Neural progenitor cell (in vitro differentiated cells): ENCODE measurements around the gene C10orf62. TPM values are rescaled to one million over a fixed set of nuclear protein-coding genes. Genes with fewer than 3 reads are reported as not detected.

Source experiments
- DNase-seq: peaks from one replicate; pipeline ENCODE4 v3.0.0-alpha.2; 2016; ENCODE audit warnings: low spot score
- H2AFZ ChIP-seq: fragments of 200-600 bp; sonication (generic); replicated peaks from 2 replicates; pipeline ENCODE4 v1.6.1; 2016; ENCODE audit warnings: antibody characterized with exemption
- H3F3A ChIP-seq: fragments of 200-600 bp; sonication (generic); 2 replicates; pipeline ENCODE4 v1.6.1; 2016; ENCODE audit warnings: antibody characterized with exemption, low read depth
- H3K27ac ChIP-seq: fragments of 200-600 bp; sonication (generic); 2 replicates; pipeline ENCODE4 v1.5.1; 2016; ENCODE audit warnings: mild to moderate bottlenecking
- H3K27me3 ChIP-seq: fragments of 200-600 bp; sonication (generic); 2 replicates; pipeline ENCODE4 v1.6.1; 2016; ENCODE audit warnings: mild to moderate bottlenecking, moderate library complexity
- H3K36me3 ChIP-seq: fragments of 200-600 bp; sonication (generic); 2 replicates; pipeline ENCODE4 v1.5.1; 2016
- H3K4me1 ChIP-seq: fragments of 200-600 bp; sonication (generic); 2 replicates; pipeline ENCODE4 v1.6.1; 2016; ENCODE audit warnings: mixed run types
- H3K4me2 ChIP-seq: fragments of 200-600 bp; sonication (generic); 2 replicates; pipeline ENCODE4 v1.6.1; 2016
- H3K4me3 ChIP-seq: fragments of 200-600 bp; sonication (generic); 2 replicates; pipeline ENCODE4 v1.5.1; 2016
- H3K79me2 ChIP-seq: fragments of 200-600 bp; sonication (generic); 2 replicates; pipeline ENCODE4 v1.6.1; 2016; ENCODE audit warnings: low read depth
- H3K9ac ChIP-seq: fragments of 200-600 bp; sonication (generic); 2 replicates; pipeline ENCODE4 v1.6.1; 2016
- H3K9me3 ChIP-seq: fragments of 200-600 bp; sonication (generic); 2 replicates; pipeline ENCODE4 v1.5.1; 2016; ENCODE audit warnings: low read depth
- H4K20me1 ChIP-seq: fragments of 200-600 bp; sonication (generic); 2 replicates; pipeline ENCODE4 v1.6.1; 2016; ENCODE audit warnings: low read depth
- H3K27ac Mint-ChIP-seq: 3 replicates; pipeline ENCODE4 v1.8.0; 2021; ENCODE audit warnings: mixed read lengths
- H3K27me3 Mint-ChIP-seq: 2 replicates; pipeline ENCODE4 v1.8.0; 2022; ENCODE audit warnings: low read depth, mild to moderate bottlenecking, inconsistent platforms, moderate library complexity, mixed read lengths; ENCODE audit not compliant: insufficient read depth
- H3K36me3 Mint-ChIP-seq: 3 replicates; pipeline ENCODE4 v1.8.0; 2021; ENCODE audit warnings: mixed read lengths
- H3K4me1 Mint-ChIP-seq: 3 replicates; pipeline ENCODE4 v1.8.0; 2021; ENCODE audit warnings: mixed read lengths
- H3K4me3 Mint-ChIP-seq: 3 replicates; pipeline ENCODE4 v1.8.0; 2021; ENCODE audit warnings: mild to moderate bottlenecking, moderate library complexity, mixed read lengths
- H3K9me3 Mint-ChIP-seq: 3 replicates; pipeline ENCODE4 v1.8.0; 2020; ENCODE audit warnings: mixed read lengths
- EZH2 ChIP-seq: fragments of 200-600 bp; sonication (generic); IDR thresholded peaks from 2 replicates; pipeline ENCODE4 v1.6.1; 2017; ENCODE audit warnings: antibody characterized with exemption, mild to moderate bottlenecking, moderate library complexity
- EZH2phosphoT487 ChIP-seq: fragments of 200-600 bp; sonication (generic); IDR thresholded peaks from 2 replicates; pipeline ENCODE4 v1.6.1; 2017; ENCODE audit warnings: antibody characterized with exemption
- total RNA-seq: library from RNA; depleted of rRNA; stranded (reverse); fragments of >200 nt; gene quantifications from 2 replicates; pipeline ENCODE4 v1.2.3, GENCODE V29; 2015; ENCODE audit warnings: low replicate concordance
- TF ChIP-seq, protein P1 (sequence below): fragments of 200-600 bp; sonication (generic); IDR thresholded peaks from 2 replicates; pipeline ENCODE4 v1.5.1; 2017; ENCODE audit warnings: antibody characterized with exemption, mild to moderate bottlenecking

C10orf62 gene
- total RNA-seq, 1 donor from 2014 or later, result not detected

DNA sequence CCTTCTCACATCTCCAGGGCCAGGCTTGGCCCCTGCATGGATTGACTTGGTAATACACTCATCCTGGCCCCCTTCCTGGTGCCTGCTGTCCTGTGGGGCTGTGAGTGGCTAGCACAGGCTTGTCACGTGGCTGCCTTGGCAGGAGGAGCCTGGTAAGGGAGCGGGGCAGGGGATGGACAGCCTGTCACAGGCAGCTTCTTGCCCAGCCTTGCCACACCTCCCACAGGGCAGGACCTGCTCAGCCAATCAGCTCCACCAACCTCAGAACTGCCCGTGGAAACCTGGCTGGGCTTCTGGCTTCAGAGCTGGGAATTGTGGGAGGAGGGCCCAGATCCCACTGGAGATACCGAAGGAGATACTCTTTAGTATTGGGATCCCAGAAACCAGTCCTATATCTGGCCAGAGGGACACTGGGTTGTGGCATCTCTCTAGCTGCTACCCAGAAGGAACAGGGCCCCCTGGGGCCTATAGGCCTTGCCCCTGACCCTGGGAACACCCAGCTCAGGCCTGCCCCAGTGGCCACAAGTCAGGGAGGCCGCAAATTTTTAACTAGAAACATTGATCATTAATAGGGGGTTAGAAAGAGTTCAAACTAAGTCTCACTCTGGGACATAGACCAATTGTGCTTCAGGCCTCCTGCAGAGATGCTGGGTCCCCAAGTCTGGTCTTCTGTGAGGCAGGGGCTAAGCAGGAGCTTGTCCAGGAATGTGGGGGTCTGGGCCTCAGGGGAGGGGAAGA is 5.3 kb upstream of the C10orf62 start, which contains the start of gene HOGA1:
Gene HOGA1, plus strand, starts transcription at position 330 of the 738 bp plus-strand sequence. Its CDS starts 315 bp downstream, at position 645.
- H3K9me3 ChIP-seq, result no peaks in the 10 kb centered on the region
- H3K9ac ChIP-seq, result no peak within 1 kb of the TSS
- Mint-ChIP-seq H3K27ac (no peak within 1 kb of the TSS), H3K36me3 (no peaks in the 10 kb centered on the region), H3K4me1 (peaks cover 14% of the 10 kb centered on the region), H3K27me3 (peaks cover 5% of the 10 kb centered on the region), H3K9me3 (no peaks in the 10 kb centered on the region), H3K4me3 (no peak within 1 kb of the TSS)
- H3K27me3 ChIP-seq, result no peaks in the 10 kb centered on the region
- no peaks in the 10 kb centered on the region for H3K4me1 ChIP-seq
- no peak for TF ChIP-seq EZH2phosphoT487
- TF ChIP-seq EZH2, result no peak
- TF ChIP-seq, protein P1, sequence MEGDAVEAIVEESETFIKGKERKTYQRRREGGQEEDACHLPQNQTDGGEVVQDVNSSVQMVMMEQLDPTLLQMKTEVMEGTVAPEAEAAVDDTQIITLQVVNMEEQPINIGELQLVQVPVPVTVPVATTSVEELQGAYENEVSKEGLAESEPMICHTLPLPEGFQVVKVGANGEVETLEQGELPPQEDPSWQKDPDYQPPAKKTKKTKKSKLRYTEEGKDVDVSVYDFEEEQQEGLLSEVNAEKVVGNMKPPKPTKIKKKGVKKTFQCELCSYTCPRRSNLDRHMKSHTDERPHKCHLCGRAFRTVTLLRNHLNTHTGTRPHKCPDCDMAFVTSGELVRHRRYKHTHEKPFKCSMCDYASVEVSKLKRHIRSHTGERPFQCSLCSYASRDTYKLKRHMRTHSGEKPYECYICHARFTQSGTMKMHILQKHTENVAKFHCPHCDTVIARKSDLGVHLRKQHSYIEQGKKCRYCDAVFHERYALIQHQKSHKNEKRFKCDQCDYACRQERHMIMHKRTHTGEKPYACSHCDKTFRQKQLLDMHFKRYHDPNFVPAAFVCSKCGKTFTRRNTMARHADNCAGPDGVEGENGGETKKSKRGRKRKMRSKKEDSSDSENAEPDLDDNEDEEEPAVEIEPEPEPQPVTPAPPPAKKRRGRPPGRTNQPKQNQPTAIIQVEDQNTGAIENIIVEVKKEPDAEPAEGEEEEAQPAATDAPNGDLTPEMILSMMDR, result no peak
- no peak within 1 kb of the TSS for H3K27ac ChIP-seq
- no peaks in the 10 kb centered on the region for H3K36me3 ChIP-seq
- peak; percentile 36 for DNase-seq
- no peaks in the 10 kb centered on the region for H3K79me2 ChIP-seq
- no peaks in the 10 kb centered on the region for H4K20me1 ChIP-seq
- H3K4me2 ChIP-seq, result no peak within 1 kb of the TSS
- H3K4me3 ChIP-seq, result no peak within 1 kb of the TSS
- peak within 1 kb of the TSS; percentile 73 for H2AFZ ChIP-seq
- no peaks in the 10 kb centered on the region for H3F3A ChIP-seq

DNA sequence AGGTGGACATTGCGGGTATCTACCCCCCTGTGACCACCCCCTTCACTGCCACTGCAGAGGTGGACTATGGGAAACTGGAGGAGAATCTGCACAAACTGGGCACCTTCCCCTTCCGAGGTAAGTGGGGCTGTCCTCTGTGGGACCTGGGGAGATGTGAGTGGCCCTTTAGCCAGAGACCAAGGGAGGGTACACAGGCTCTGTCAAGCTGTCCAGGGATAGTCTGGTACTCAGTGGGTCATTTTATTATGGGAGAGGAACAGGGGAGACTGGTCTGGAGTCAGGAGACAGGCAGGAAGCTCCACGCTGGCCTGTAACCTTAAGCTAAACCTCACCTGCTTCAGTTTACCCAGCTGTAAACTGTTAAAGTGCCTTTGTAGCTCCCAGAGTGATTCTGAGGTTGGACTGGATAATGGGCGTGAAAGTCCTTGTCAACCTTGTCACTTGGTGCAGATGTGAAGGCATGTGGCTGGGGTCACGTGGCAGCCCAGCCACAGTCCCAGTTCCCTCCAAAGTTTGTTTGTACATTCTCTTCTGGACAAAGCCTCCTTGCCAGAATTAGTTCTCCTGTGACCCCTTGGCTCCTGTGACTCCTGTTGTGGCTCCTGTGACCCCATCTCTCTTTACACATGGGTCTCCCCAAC is 4.6 kb upstream of the C10orf62 start:
- Mint-ChIP-seq H3K9me3 (no peaks in the 10 kb centered on the region), H3K27me3 (peaks cover 2% of the 10 kb centered on the region), H3K4me1 (peaks cover 14% of the 10 kb centered on the region), H3K27ac (no peak overlapping the region), H3K4me3 (no peak overlapping the region), H3K36me3 (no peaks in the 10 kb centered on the region)
- Histone ChIP-seq H3K27ac (no peak overlapping the region), H3K9me3 (no peaks in the 10 kb centered on the region), H3K4me2 (no peak overlapping the region), H3K79me2 (no peaks in the 10 kb centered on the region), H2AFZ (no peak overlapping the region), H3K4me1 (no peaks in the 10 kb centered on the region), H4K20me1 (no peaks in the 10 kb centered on the region), H3K9ac (no peak overlapping the region), H3K27me3 (no peaks in the 10 kb centered on the region), H3K36me3 (no peaks in the 10 kb centered on the region), H3K4me3 (no peak overlapping the region), H3F3A (no peaks in the 10 kb centered on the region)
- TF ChIP-seq EZH2 (no peak), EZH2phosphoT487 (no peak)
- TF ChIP-seq, protein P1, result no peak
- no peak for DNase-seq

DNA sequence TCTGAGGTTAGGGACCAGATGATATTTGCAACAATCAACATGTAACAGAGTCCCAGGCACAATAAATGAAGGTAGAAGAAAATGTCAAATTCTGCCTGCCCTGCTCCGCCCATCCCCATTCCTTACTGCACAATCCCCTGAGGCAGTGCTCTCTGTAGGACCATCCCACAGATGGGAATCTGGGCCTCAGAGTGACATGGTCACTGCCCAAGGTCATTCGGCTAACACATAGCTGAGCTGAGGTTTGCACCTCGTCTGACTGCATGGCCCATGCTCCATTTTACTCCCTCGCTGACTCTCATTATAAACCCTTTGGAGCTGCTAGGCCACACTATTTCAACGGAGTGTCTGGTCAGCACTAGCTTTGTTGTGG is 4.1 kb upstream of the C10orf62 start:
- H4K20me1 ChIP-seq, result no peaks in the 10 kb centered on the region
- H3K27ac ChIP-seq, result no peak overlapping the region
- no peak overlapping the region for H3K4me3 ChIP-seq
- H3K79me2 ChIP-seq, result no peaks in the 10 kb centered on the region
- no peaks in the 10 kb centered on the region for H3K36me3 ChIP-seq
- no peaks in the 10 kb centered on the region for H3K27me3 ChIP-seq
- no peaks in the 10 kb centered on the region for H3K36me3 Mint-ChIP-seq
- H3K9ac ChIP-seq, result no peak overlapping the region
- H3K9me3 Mint-ChIP-seq, result no peaks in the 10 kb centered on the region
- no peak overlapping the region for H3K27ac Mint-ChIP-seq
- H3F3A ChIP-seq, result no peaks in the 10 kb centered on the region
- H3K4me2 ChIP-seq, result no peak overlapping the region
- TF ChIP-seq EZH2phosphoT487 (no peak), EZH2 (no peak)
- TF ChIP-seq, protein P1, result no peak
- no peak overlapping the region for H2AFZ ChIP-seq
- H3K4me1 ChIP-seq, result no peaks in the 10 kb centered on the region
- no peak for DNase-seq
- peaks cover 4% of the 10 kb centered on the region for H3K27me3 Mint-ChIP-seq
- no peak overlapping the region for H3K4me3 Mint-ChIP-seq
- peaks cover 14% of the 10 kb centered on the region for H3K4me1 Mint-ChIP-seq
- H3K9me3 ChIP-seq, result no peaks in the 10 kb centered on the region
